ACHN (cell line): ENCODE results near the gene STX4.

ENCODE experiments used
- DNase-seq: peaks from one replicate; pipeline ENCODE4 v3.0.0-alpha.2; 2015
- in situ Hi-C: cut with HindIII; loops from 2 replicates; pipeline ENCODE4 v1.10.0; 2017; ENCODE audit warnings: low sequenced_read_pairs, low pct_ligation_motif_present, low pct_unique_long_range_greater_than_20kb

STX4 gene

DNA sequence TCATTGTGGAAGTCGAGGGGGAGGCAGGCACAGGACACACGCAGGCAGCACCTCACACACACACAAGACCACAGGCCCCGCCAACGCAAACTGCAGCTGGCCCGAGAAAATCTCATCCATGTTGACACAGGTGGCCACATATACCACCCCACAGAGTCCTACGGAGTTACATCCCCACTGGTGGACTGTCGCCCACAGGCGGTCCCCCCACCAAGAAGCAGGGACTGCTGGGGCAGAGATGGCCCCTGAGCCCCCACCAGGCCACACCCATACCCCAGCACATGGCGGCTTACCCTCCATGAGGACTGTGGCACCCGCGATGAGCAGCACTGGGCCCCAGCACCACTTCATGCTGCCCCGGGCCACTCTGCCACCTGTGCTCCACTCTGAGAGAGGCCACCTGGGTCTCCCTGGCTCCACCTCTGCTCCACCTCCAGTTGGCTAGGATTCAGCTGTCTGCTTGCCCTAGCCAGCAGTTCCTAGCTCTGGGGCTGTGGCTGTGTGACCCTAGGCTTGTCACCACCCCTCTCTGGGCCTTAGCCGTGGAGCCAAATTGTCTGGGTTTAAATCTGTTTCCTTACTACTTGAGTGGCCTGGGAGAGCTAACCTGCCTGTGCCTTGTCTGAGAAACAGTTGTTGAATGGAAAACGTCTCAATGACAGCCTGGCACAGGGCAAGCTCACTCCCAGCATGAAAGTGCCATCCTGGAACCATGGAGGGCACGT is 55.3 kb downstream of the STX4 start, which contains the start of gene PRSS53:
Gene PRSS53, minus strand, starts transcription at position 485 of the 725 bp plus-strand sequence. Its CDS starts 134 bp downstream, at position 351.
- in situ Hi-C loops, result no loop called here
- no peak for DNase-seq

DNA sequence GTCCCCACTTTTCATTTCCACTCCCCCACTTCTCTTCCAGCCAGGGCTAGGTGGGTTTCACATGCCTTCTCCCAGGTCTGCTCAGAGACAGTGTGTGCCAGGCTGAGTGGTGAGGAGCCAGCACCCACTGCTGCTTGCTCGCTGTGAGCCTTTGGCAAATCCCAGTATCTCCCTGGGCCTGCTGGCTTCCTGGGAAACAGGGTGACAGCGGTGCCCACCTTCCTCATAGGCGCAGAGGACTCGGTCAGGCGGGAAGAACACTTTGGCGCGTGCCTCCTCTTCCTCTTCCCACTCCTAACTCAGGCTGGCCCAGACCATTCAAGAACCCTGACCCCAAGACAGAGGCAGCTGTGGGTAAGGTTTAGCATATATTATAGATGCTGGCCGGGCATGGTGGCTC is 55.8 kb downstream of the STX4 start:
- in situ Hi-C loops, result no loop called here
- no peak for DNase-seq
